ENCODE results near the gene PTPRN. TPM values are rescaled to one million over a fixed set of nuclear protein-coding genes. Genes with fewer than 3 reads are reported as not detected.
A peak's percentile ranks its signal among the peaks of the same experiment; 100 is the strongest.

PTPRN gene
- polyA plus RNA-seq, 1 experiment: 11.7 TPM

- H3K27ac ChIP-seq (ENCODE audit: low read depth, low read length): no peak overlapping the region
- H3K27me3 ChIP-seq (ENCODE audit: control insufficient read depth, insufficient read depth, low read length): no peaks in the 10 kb centered on the region
- TF ChIP-seq CTCF (IDR thresholded peaks at IDR 0.05; ENCODE audit: low read depth, low read length): no peak
- H3K4me3 ChIP-seq (ENCODE audit: low read depth, low read length): no peak overlapping the region
- H3K9me3 ChIP-seq (ENCODE audit: control insufficient read depth, insufficient read depth, low read length): no peaks in the 10 kb centered on the region; the same call in 1 of the 2 replicates
- ChIA-PET POLR2A (interaction anchor here (2.3 kb wide), 1 partner anchor 32 kb away, joined by 11 read pairs; the partner anchor contains the start of gene DNAJB2), CTCF (interaction anchor here (1.2 to 3.0 kb wide), 4 partner anchors 31 to 157 kb away, joined by 3 to 24 read pairs (median 14); partner anchors contain the start of gene DNAJB2)
- DNase-seq (ENCODE audit: low read depth, low spot score): no peak
These were observed 62.6 kb downstream of the PTPRN start for GRCh38 chr2:219246559-219246958.

- DNase-seq (ENCODE audit: low read depth, low spot score): no peak
- H3K27ac ChIP-seq (ENCODE audit: low read depth, low read length): peak overlapping the region; percentile 70
- no peaks in the 10 kb centered on the region; the same call in 1 of the 2 replicates for H3K9me3 ChIP-seq (ENCODE audit: control insufficient read depth, insufficient read depth, low read length)
- no peak for TF ChIP-seq CTCF (IDR thresholded peaks at IDR 0.05; ENCODE audit: low read depth, low read length)
- H3K4me3 ChIP-seq (ENCODE audit: low read depth, low read length): peak overlapping the region; percentile 97
- H3K27me3 ChIP-seq (ENCODE audit: control insufficient read depth, insufficient read depth, low read length): no peaks in the 10 kb centered on the region
- ChIA-PET CTCF (interaction anchor here (0.6 to 3.0 kb wide), 6 partner anchors 32 to 296 kb away, joined by 3 to 24 read pairs (median 6); partner anchors contain the start of gene DNAJB2), POLR2A (interaction anchor here (1.4 to 2.3 kb wide), 2 partner anchors 33 to 39 kb away, joined by 8 to 11 read pairs; partner anchors contain the start of genes DNAJB2 and ZFAND2B)
These were observed 63.3 kb downstream of the PTPRN start for GRCh38 chr2:219245899-219246230.

GRCh38 chr2:219245148-219245898, 63.9 kb downstream of the PTPRN start, which contains the start of the genes GLB1L and STK16:
GLB1L (minus strand) TSS chr2:219245444; CDS start chr2:219243573, 1,871 bp downstream.
STK16 (plus strand) TSS chr2:219245479; CDS start chr2:219246000, 521 bp downstream.
- DNase-seq (ENCODE audit: low read depth, low spot score): peak; percentile 80
- H3K9me3 ChIP-seq (ENCODE audit: control insufficient read depth, insufficient read depth, low read length): no peaks in the 10 kb centered on the region; the same call in 1 of the 2 replicates
- POLR2A ChIA-PET: interaction anchor here (0.6 to 2.3 kb wide), 10 partner anchors 15 to 240 kb away, joined by 3 to 11 read pairs (median 4); partner anchors contain the start of genes ABCB6, DNAJB2 and ZFAND2B
- TF ChIP-seq CTCF (IDR thresholded peaks at IDR 0.05; ENCODE audit: low read depth, low read length): 0 out of 2 replicates have a peak, but pooled peaks have one; percentile 4
- peak within 1 kb of the TSS; percentile 97 for H3K4me3 ChIP-seq (ENCODE audit: low read depth, low read length)
- H3K27ac ChIP-seq (ENCODE audit: low read depth, low read length): peak within 1 kb of the TSS; percentile 70
- H3K27me3 ChIP-seq (ENCODE audit: control insufficient read depth, insufficient read depth, low read length): no peaks in the 10 kb centered on the region
- CTCF ChIA-PET: interaction anchor here (0.6 to 3.0 kb wide), 6 partner anchors 32 to 297 kb away, joined by 3 to 24 read pairs (median 6); partner anchors contain the start of gene DNAJB2

- DNase-seq (ENCODE audit: low read depth, low spot score): no peak
- Histone ChIP-seq H3K27ac (ENCODE audit: low read depth, low read length) (peak overlapping the region; percentile 70), H3K4me3 (ENCODE audit: low read depth, low read length) (peak overlapping the region; percentile 97), H3K9me3 (ENCODE audit: control insufficient read depth, insufficient read depth, low read length) (no peaks in the 10 kb centered on the region; the same call in 1 of the 2 replicates), H3K27me3 (ENCODE audit: control insufficient read depth, insufficient read depth, low read length) (no peaks in the 10 kb centered on the region)
- CTCF ChIA-PET: interaction anchor here (2.2 to 3.0 kb wide), 3 partner anchors 33 to 73 kb away, joined by 9 to 24 read pairs (median 19); partner anchors contain the start of gene DNAJB2
- POLR2A ChIA-PET: interaction anchor here (0.6 to 2.3 kb wide), 10 partner anchors 15 to 240 kb away, joined by 3 to 11 read pairs (median 4); partner anchors contain the start of genes ABCB6, DNAJB2 and ZFAND2B
- TF ChIP-seq CTCF (IDR thresholded peaks at IDR 0.05; ENCODE audit: low read depth, low read length): no peak
These were observed 64.4 kb downstream of the PTPRN start for GRCh38 chr2:219244789-219245147.

Data from AG04450 (cell line).